ENCODE measurements around the gene ELOB. TPM values are rescaled to one million over a fixed set of nuclear protein-coding genes. Genes with fewer than 3 reads are reported as not detected.

ELOB gene
- total and polyA plus RNA-seq, 7 donors: 226 to 660 (median 317) TPM

DNA sequence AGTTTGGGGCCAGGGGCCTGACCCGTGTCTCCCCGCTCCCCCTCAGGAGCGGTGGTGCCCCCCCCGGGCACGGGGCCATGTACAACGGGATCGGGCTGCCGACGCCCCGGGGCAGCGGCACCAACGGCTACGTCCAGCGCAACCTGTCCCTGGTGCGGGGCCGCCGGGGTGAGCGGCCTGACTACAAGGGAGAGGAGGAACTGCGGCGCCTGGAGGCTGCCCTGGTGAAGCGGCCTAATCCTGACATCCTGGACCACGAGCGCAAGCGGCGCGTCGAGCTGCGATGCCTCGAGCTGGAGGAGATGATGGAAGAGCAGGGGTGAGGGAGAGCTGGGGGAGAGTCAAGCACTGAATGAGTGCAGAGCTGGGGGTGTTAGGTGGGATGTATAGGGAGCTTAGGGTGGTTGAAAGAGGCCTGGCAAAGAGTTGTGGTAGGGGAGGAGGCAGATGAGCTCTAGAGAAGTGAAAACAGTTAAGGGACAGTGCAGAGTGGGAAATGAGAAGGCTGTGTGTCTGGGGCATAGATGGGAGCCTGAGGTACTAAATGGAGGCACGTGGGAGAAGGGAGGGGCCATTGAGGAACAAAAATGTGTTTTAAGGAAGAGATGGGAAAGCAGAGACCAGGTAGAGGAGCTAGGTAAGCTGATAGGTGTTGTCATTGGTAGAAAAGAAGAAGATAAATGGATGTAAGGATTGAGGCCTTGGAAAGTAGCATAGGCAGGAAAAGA is 20.6 kb downstream of the ELOB start:
- WGBS, 3 donors: 76 to 87% (median 86%) methylated on average over 30 of the region's 30 CpGs
- H3K4me3 ChIP-seq: peak overlapping the region; percentile 96
- peak in 1 of 2 donors; percentile 8 for DNase-seq

DNA sequence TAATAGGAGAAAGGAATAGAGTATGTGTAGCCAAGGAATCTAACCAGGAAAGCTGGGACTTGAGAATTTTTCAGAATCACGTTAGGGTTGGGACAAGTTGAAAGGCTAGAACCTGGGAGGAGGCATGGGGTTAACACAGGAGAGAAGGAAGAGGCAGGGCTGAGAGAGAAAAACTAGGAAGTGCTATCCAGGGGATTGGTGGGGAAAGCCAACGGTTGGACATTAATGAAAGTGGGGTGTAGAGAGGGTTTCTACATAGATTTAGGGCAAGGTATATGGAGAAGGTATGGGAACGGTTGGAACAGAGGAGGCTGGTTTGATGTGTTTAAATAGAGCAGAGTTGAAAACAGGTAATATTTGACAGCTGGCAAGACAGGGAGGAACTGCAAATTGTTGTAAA is 21.9 kb downstream of the ELOB start:
- TF ChIP-seq, protein P1, sequence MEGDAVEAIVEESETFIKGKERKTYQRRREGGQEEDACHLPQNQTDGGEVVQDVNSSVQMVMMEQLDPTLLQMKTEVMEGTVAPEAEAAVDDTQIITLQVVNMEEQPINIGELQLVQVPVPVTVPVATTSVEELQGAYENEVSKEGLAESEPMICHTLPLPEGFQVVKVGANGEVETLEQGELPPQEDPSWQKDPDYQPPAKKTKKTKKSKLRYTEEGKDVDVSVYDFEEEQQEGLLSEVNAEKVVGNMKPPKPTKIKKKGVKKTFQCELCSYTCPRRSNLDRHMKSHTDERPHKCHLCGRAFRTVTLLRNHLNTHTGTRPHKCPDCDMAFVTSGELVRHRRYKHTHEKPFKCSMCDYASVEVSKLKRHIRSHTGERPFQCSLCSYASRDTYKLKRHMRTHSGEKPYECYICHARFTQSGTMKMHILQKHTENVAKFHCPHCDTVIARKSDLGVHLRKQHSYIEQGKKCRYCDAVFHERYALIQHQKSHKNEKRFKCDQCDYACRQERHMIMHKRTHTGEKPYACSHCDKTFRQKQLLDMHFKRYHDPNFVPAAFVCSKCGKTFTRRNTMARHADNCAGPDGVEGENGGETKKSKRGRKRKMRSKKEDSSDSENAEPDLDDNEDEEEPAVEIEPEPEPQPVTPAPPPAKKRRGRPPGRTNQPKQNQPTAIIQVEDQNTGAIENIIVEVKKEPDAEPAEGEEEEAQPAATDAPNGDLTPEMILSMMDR (IDR thresholded peaks at IDR 0.05): no peak
- H3K36me3 ChIP-seq (ENCODE audit: insufficient read depth in 1 of 2, low read depth in 1 of 2): peaks cover 14 to 42% of the 10 kb centered on the region in 2 donors
- WGBS, 3 donors: 9 to 17% (median 10%) methylated on average over 3 of the region's 3 CpGs
- intact Hi-C loops (cut with DNase I): loop anchor here in 1 of 2 donors (2.0 kb wide), 1 partner anchor 16 kb away; no protein-coding TSS in a partner anchor
- DNase-seq (no peak), ATAC-seq (no peak)
- H3K4me3 ChIP-seq: peak overlapping the region; percentile 96
- no peaks in the 10 kb centered on the region for H3K9me3 ChIP-seq
- peak overlapping the region; percentile 37 for H3K27ac ChIP-seq
- H3K27me3 ChIP-seq (ENCODE audit: insufficient read depth in 3 of 3, low read length in 2 of 3): no peaks in the 10 kb centered on the region
- peaks cover 47% of the 10 kb centered on the region for H3K4me1 ChIP-seq

More for the DNA sequence above, 20.6 kb downstream of the ELOB start:
- no peak for ATAC-seq
- intact Hi-C loops (cut with DNase I): no loop called here
- H3K27ac ChIP-seq: peak overlapping the region; percentile 37
- H3K27me3 ChIP-seq (ENCODE audit: insufficient read depth in 3 of 3, low read length in 2 of 3): no peaks in the 10 kb centered on the region
- H3K4me1 ChIP-seq: peaks cover 44% of the 10 kb centered on the region
- peaks cover 14 to 55% of the 10 kb centered on the region in 2 donors for H3K36me3 ChIP-seq (ENCODE audit: insufficient read depth in 1 of 2, low read depth in 1 of 2)
- no peaks in the 10 kb centered on the region for H3K9me3 ChIP-seq
- TF ChIP-seq, protein P1 (IDR thresholded peaks at IDR 0.05): no peak

DNA sequence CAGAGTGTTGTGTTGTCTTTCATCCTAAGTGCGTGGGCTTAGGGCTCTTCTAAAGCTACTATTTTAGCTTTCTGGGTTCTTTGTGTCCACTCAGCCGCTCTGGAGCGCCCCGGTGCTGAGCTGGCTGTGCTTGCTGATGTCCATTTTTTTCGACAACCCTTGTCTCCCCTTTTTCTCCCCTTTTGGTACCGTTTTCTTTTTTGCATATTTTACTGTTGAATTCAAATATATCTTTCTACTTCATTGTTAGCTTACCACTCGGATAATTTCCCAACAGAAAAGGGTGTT is 23.4 kb downstream of the ELOB start:
- intact Hi-C loops (cut with DNase I): loop anchor here in 1 of 2 donors (2.0 kb wide), 1 partner anchor 17 kb away; no protein-coding TSS in a partner anchor
- H3K9me3 ChIP-seq: no peaks in the 10 kb centered on the region
- WGBS, 3 donors: 2 to 3% (median 2%) methylated on average over 7 of the region's 7 CpGs
- H3K4me3 ChIP-seq: peak overlapping the region; percentile 96
- H3K27ac ChIP-seq: peak overlapping the region; percentile 97
- ATAC-seq (no peak), DNase-seq (no peak)
- H3K27me3 ChIP-seq (ENCODE audit: insufficient read depth in 3 of 3, low read length in 2 of 3): no peaks in the 10 kb centered on the region
- peaks cover 47% of the 10 kb centered on the region for H3K4me1 ChIP-seq
- TF ChIP-seq, protein P1 (IDR thresholded peaks at IDR 0.05): no peak
- H3K36me3 ChIP-seq (ENCODE audit: insufficient read depth in 1 of 2, low read depth in 1 of 2): peaks cover 6 to 33% of the 10 kb centered on the region in 2 donors

DNA sequence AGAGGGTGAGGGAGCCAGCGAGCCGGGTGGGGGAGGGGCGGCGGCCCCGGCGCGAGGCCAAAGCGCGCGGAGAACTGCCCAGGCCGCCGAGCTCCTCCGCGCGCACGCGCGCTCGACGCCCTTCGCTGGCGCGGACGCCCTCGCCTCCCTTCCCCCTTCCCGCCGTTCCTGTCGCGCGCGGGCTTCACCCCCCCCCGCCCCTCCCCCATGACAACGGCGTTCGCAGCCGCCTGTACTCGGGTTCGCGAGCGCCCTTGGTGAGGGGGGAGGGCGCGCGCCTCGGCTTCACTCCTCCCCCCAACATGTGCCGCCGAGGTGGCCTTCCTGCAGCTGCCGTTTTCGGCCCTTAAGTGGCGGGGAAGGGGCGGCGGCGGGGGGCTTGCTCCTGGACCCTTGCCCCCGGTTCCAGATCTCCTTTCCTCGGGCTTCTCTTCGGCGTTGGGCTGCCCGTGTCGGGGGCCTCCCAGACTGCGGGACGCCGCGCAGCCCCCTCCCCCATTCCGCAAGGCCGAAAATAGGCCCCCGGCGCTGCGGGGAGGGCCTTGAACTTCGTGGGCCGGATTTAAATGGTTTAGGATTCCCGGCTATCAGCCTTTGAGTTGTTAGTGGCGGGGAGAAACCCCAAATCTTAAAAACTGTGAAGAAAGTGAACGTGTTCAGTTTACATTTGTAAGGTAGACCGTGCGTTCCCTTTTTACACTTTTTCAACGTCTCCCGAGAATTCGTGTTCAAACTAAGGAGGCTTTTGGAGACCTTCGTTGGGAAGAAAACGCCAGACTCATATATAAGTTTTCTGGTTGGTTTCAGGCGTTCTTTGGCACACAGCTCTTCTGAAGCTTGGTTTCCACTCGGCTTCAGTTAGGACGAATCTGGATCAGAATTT is 24.0 kb downstream of the ELOB start:
- peak overlapping the region; percentile 96 for H3K4me3 ChIP-seq
- peak overlapping the region; percentile 97 for H3K27ac ChIP-seq
- 0 to 1% (median 1%) methylated on average over 38 to 78 of the region's 82 CpGs for WGBS, 3 donors
- intact Hi-C loops (cut with DNase I): no loop called here
- TF ChIP-seq, protein P1 (IDR thresholded peaks at IDR 0.05): no peak
- DNase-seq (peak; percentile 90 to 95), ATAC-seq (peak; percentile 81 to 87 (median 86))
- H3K9me3 ChIP-seq: no peaks in the 10 kb centered on the region
- no peaks in the 10 kb centered on the region for H3K27me3 ChIP-seq (ENCODE audit: insufficient read depth in 3 of 3, low read length in 2 of 3)
- H3K4me1 ChIP-seq: peaks cover 47% of the 10 kb centered on the region
- H3K36me3 ChIP-seq (ENCODE audit: insufficient read depth in 1 of 2, low read depth in 1 of 2): peaks cover 0 to 27% of the 10 kb centered on the region in 2 donors

All from psoas muscle (tissue), 8 donors.